Common myeloid progenitor, CD34-positive (primary cell): ENCODE results near the gene CAPN9.

Experiments used
- CTCF ChIA-PET: fragments of 350-600 bp; sonication (Branson Sonifier 250); formaldehyde crosslinking; loops from one replicate; lab custom pipeline; 2021; ENCODE audit warnings: antibody characterized with exemption; lab: Charles Lee
- POLR2A ChIA-PET: fragments of 350-600 bp; sonication (Branson Sonifier 250); formaldehyde crosslinking; loops from one replicate; lab custom pipeline; 2021; ENCODE audit warnings: antibody characterized with exemption; lab: Charles Lee
- DNase-seq, 3 donors: peaks; one replicate each; pipeline versions ENCODE4 v3.0.0 to v3.0.0-alpha.2; 2013
- H3K27ac ChIP-seq, 2 experiments: 1 replicate in 1 of 2; 2 replicates in 1 of 2; pipeline ENCODE4 v1.7.0; 2013; ENCODE audit warnings: inconsistent platforms in 2 of 2, low read length in 2 of 2, mild to moderate bottlenecking in 2 of 2, low read depth in 1 of 2, moderate library complexity in 1 of 2; ENCODE audit not compliant: severe bottlenecking in 2 of 2, insufficient read depth in 1 of 2, poor library complexity in 1 of 2
- H3K27me3 ChIP-seq, 5 experiments: replicated peaks in 2 of 5; 1 replicate in 3 of 5; 2 replicates in 2 of 5; pipeline versions ENCODE4 v1.6.1 to v1.7.0; 2013; ENCODE audit warnings: low read length in 4 of 5, mild to moderate bottlenecking in 2 of 5, moderate library complexity in 2 of 5, inconsistent platforms in 1 of 5; ENCODE audit not compliant: insufficient read depth in 5 of 5, control insufficient read depth in 4 of 5
- H3K36me3 ChIP-seq, 4 experiments: 1 replicate in 2 of 4; 2 replicates in 2 of 4; pipeline versions ENCODE4 v1.6.1 to v1.7.0; 2013; ENCODE audit warnings: low read length in 3 of 4, control low read depth in 1 of 4, mild to moderate bottlenecking in 1 of 4; ENCODE audit not compliant: control insufficient read depth in 4 of 4, insufficient read depth in 4 of 4
- H3K4me1 ChIP-seq, 4 experiments: 1 replicate in 3 of 4; 2 replicates in 1 of 4; pipeline versions ENCODE4 v1.6.1 to v1.7.1; 2013; ENCODE audit warnings: low read length in 3 of 4, mild to moderate bottlenecking in 3 of 4, control low read depth in 1 of 4, inconsistent platforms in 1 of 4, moderate library complexity in 1 of 4; ENCODE audit not compliant: control insufficient read depth in 4 of 4, insufficient read depth in 4 of 4; ENCODE audit errors: control extremely low read depth in 1 of 4
- H3K4me3 ChIP-seq, 7 experiments: 1 replicate in 4 of 7; 2 replicates in 3 of 7; pipeline versions ENCODE4 v1.5.1 to v1.7.0; 2013; ENCODE audit warnings: mild to moderate bottlenecking in 7 of 7, low read length in 6 of 7, moderate library complexity in 6 of 7, inconsistent platforms in 2 of 7, low read depth in 2 of 7, control low read depth in 1 of 7; ENCODE audit not compliant: insufficient read depth in 4 of 7, control insufficient read depth in 1 of 7; ENCODE audit errors: extremely low read depth in 1 of 7
- H3K9me3 ChIP-seq, 5 experiments: 1 replicate in 4 of 5; 2 replicates in 1 of 5; pipeline versions ENCODE4 v1.6.1 to v1.7.1; 2013; ENCODE audit warnings: low read length in 4 of 5, mild to moderate bottlenecking in 2 of 5, inconsistent platforms in 1 of 5, low read depth in 1 of 5, moderate library complexity in 1 of 5; ENCODE audit not compliant: control insufficient read depth in 4 of 5, insufficient read depth in 2 of 5; ENCODE audit errors: control extremely low read depth in 1 of 5
- WGBS: methylation state at CpG from one replicate; pipeline ENCODE4 v1.1.5; 2013; ENCODE audit not compliant: insufficient coverage; 5-methylcytosine and 5-hydroxymethylcytosine counted together

Gene CAPN9

GRCh38 chr1:230816018-230816417, 68.8 kb downstream of the CAPN9 start:
- no peak overlapping the region for H3K4me3 ChIP-seq
- H3K27me3 ChIP-seq = peaks cover 0 to 10% (median 0%) of the 10 kb centered on the region in 5 experiments
- H3K27ac ChIP-seq = no peak overlapping the region
- ChIA-PET POLR2A (no interaction called here), CTCF (no interaction called here)
- no peak for DNase-seq
- no peaks in the 10 kb centered on the region for H3K36me3 ChIP-seq
- peaks cover 0 to 8% (median 3%) of the 10 kb centered on the region in 5 experiments for H3K9me3 ChIP-seq
- no peaks in the 10 kb centered on the region for H3K4me1 ChIP-seq

- CTCF ChIA-PET = no interaction called here
- H3K27ac ChIP-seq = no peak overlapping the region
- peaks cover 0 to 5% (median 0%) of the 10 kb centered on the region in 5 experiments for H3K9me3 ChIP-seq
- POLR2A ChIA-PET = no interaction called here
- H3K27me3 ChIP-seq = peaks cover 0 to 10% (median 0%) of the 10 kb centered on the region in 5 experiments
- no peak overlapping the region for H3K4me3 ChIP-seq
- no peaks in the 10 kb centered on the region for H3K4me1 ChIP-seq
- WGBS = no CpG with 5 or more reads among the region's 1 CpG
- no peaks in the 10 kb centered on the region for H3K36me3 ChIP-seq
- DNase-seq = no peak
Measured at GRCh38 chr1:230818367-230818766, 71.2 kb downstream of the CAPN9 start.

GRCh38 chr1:230818901-230819300, 71.7 kb downstream of the CAPN9 start:
- POLR2A ChIA-PET = no interaction called here
- Histone ChIP-seq H3K27ac (no peak overlapping the region), H3K4me1 (no peaks in the 10 kb centered on the region), H3K36me3 (no peaks in the 10 kb centered on the region), H3K9me3 (peaks cover 0 to 1% (median 0%) of the 10 kb centered on the region in 5 experiments), H3K27me3 (peaks cover 0 to 10% (median 0%) of the 10 kb centered on the region in 5 experiments), H3K4me3 (no peak overlapping the region)
- CTCF ChIA-PET = no interaction called here
- WGBS = 98% methylated on average over 4 of the region's 6 CpGs
- DNase-seq = no peak

GRCh38 chr1:230819976-230820375, 72.8 kb downstream of the CAPN9 start:
- ChIA-PET CTCF (no interaction called here), POLR2A (no interaction called here)
- Histone ChIP-seq H3K27me3 (peaks cover 0 to 10% (median 0%) of the 10 kb centered on the region in 5 experiments), H3K4me1 (no peaks in the 10 kb centered on the region), H3K4me3 (no peak overlapping the region), H3K9me3 (no peaks in the 10 kb centered on the region), H3K27ac (no peak overlapping the region), H3K36me3 (no peaks in the 10 kb centered on the region)
- WGBS = 96% methylated on average over 4 of the region's 4 CpGs
- no peak for DNase-seq

GRCh38 chr1:230820568-230820967, 73.4 kb downstream of the CAPN9 start:
- WGBS = 100% methylated on average over 4 of the region's 4 CpGs
- Histone ChIP-seq H3K36me3 (no peaks in the 10 kb centered on the region), H3K4me1 (no peaks in the 10 kb centered on the region), H3K27ac (no peak overlapping the region), H3K27me3 (peaks cover 0 to 9% (median 0%) of the 10 kb centered on the region in 5 experiments), H3K4me3 (no peak overlapping the region), H3K9me3 (no peaks in the 10 kb centered on the region)
- ChIA-PET POLR2A (no interaction called here), CTCF (no interaction called here)
- DNase-seq = no peak

- H3K36me3 ChIP-seq = no peaks in the 10 kb centered on the region
- H3K27me3 ChIP-seq = peaks cover 0 to 10% (median 3%) of the 10 kb centered on the region in 5 experiments
- ChIA-PET POLR2A (no interaction called here), CTCF (no interaction called here)
- no peaks in the 10 kb centered on the region for H3K9me3 ChIP-seq
- no peak overlapping the region for H3K27ac ChIP-seq
- WGBS = 87% methylated on average over 4 of the region's 4 CpGs
- no peak overlapping the region for H3K4me3 ChIP-seq
- no peaks in the 10 kb centered on the region for H3K4me1 ChIP-seq
- DNase-seq = no peak
Measured at GRCh38 chr1:230821346-230821745, 74.2 kb downstream of the CAPN9 start.

- H3K36me3 ChIP-seq = no peaks in the 10 kb centered on the region
- ChIA-PET CTCF (no interaction called here), POLR2A (no interaction called here)
- no peaks in the 10 kb centered on the region for H3K4me1 ChIP-seq
- H3K27ac ChIP-seq = no peak overlapping the region
- H3K4me3 ChIP-seq = no peak overlapping the region
- peaks cover 0 to 10% (median 3%) of the 10 kb centered on the region in 5 experiments for H3K27me3 ChIP-seq
- DNase-seq = no peak
- WGBS = 91% methylated on average over 13 of the region's 13 CpGs
- H3K9me3 ChIP-seq = no peaks in the 10 kb centered on the region
Measured at GRCh38 chr1:230822092-230822581, 74.9 kb downstream of the CAPN9 start.
